H1 (cell line): ENCODE results near the gene RALGAPA2. TPM values are rescaled to one million over a fixed set of nuclear protein-coding genes. Genes with fewer than 3 reads are reported as not detected.

Experiments used
- CTCF ChIA-PET: fragments of 300-600 bp; sonication (Branson Sonifier 250); formaldehyde crosslinking; loops from one replicate; lab custom pipeline; 2021; ENCODE audit not compliant: partially characterized antibody; lab: Charles Lee
- POLR2A ChIA-PET: fragments of 300-600 bp; sonication (Branson Sonifier 250); formaldehyde crosslinking; loops from one replicate; lab custom pipeline; 2021; ENCODE audit warnings: inconsistent platforms; ENCODE audit not compliant: partially characterized antibody; lab: Charles Lee
- DNase-seq, 2 experiments: peaks; one replicate each; pipeline versions ENCODE4 v3.0.0 to v3.0.0-alpha.2; 2010 to 2022; ENCODE audit warnings: low spot score in 2 of 2, low read depth in 1 of 2, mixed read lengths in 1 of 2
- FAIRE-seq: peaks from 2 replicates; lab custom pipeline; 2011; peaks lifted over from hg19 to GRCh38; lab: Jason Lieb, UNC
- H2AFZ ChIP-seq: 2 replicates; pipeline ENCODE4 v1.8.1; 2012; ENCODE audit warnings: low read length, inconsistent platforms
- H2AK5ac ChIP-seq: 2 replicates; pipeline ENCODE4 v1.6.1; 2013; ENCODE audit warnings: low read depth, low read length
- H2BK120ac ChIP-seq: replicated peaks from 2 replicates; pipeline ENCODE3; 2013; ENCODE audit warnings: low read depth, low read length, inconsistent platforms
- H2BK12ac ChIP-seq: 2 replicates; pipeline ENCODE4 v1.6.1; 2013; ENCODE audit warnings: low read depth, low read length
- H2BK15ac ChIP-seq: 2 replicates; pipeline ENCODE4 v1.6.1; 2013; ENCODE audit warnings: low read length
- H2BK20ac ChIP-seq: 2 replicates; pipeline ENCODE4 v1.6.1; 2013; ENCODE audit warnings: low read length
- H2BK5ac ChIP-seq: 2 replicates; pipeline ENCODE4 v1.6.1; 2013; ENCODE audit warnings: low read depth, low read length
- H3K14ac ChIP-seq: 2 replicates; pipeline ENCODE4 v1.6.1; 2013; ENCODE audit warnings: inconsistent platforms; ENCODE audit not compliant: insufficient read length
- H3K18ac ChIP-seq: 2 replicates; pipeline ENCODE4 v1.6.1; 2013; ENCODE audit warnings: low read length; ENCODE audit errors: extremely low read depth
- H3K23ac ChIP-seq: 2 replicates; pipeline ENCODE4 v1.6.1; 2013; ENCODE audit warnings: inconsistent platforms; ENCODE audit not compliant: insufficient read length
- H3K23me2 ChIP-seq: 2 replicates; pipeline ENCODE4 v1.6.1; 2013; ENCODE audit warnings: low read depth, low read length
- H3K27ac ChIP-seq: 2 replicates; pipeline ENCODE4 v1.6.1; 2011; ENCODE audit warnings: low read depth, low read length, inconsistent platforms
- H3K27me3 ChIP-seq, 4 experiments: replicated peaks in 1 of 4; 1 replicate in 1 of 4; 2 replicates in 3 of 4; pipeline versions ENCODE4 v1.6.1 to v1.8.1; 2011 to 2013; ENCODE audit warnings: low read length in 3 of 4, mild to moderate bottlenecking in 3 of 4, inconsistent platforms in 2 of 4, mixed read lengths in 2 of 4, moderate library complexity in 1 of 4; ENCODE audit not compliant: control insufficient read depth in 3 of 4, insufficient read depth in 3 of 4; ENCODE audit errors: extremely low read depth in 1 of 4
- H3K36me3 ChIP-seq, 4 experiments: 2 replicates each; pipeline versions ENCODE4 v1.6.1 to v1.8.1; 2011 to 2013; ENCODE audit warnings: mild to moderate bottlenecking in 4 of 4, low read length in 3 of 4, moderate library complexity in 2 of 4, control low read depth in 1 of 4, inconsistent platforms in 1 of 4; ENCODE audit not compliant: insufficient read depth in 4 of 4, control insufficient read depth in 2 of 4
- H3K4ac ChIP-seq: replicated peaks from 2 replicates; pipeline ENCODE3; 2013; ENCODE audit warnings: low read length, low read depth, mixed read lengths, inconsistent platforms; ENCODE audit not compliant: insufficient read length
- H3K4me1 ChIP-seq, 4 experiments: replicated peaks in 1 of 4; 1 replicate in 1 of 4; 2 replicates in 3 of 4; pipeline versions ENCODE4 v1.6.1 to v1.8.1; 2011 to 2013; ENCODE audit warnings: low read length in 3 of 4, inconsistent platforms in 2 of 4, mixed read lengths in 1 of 4; ENCODE audit not compliant: insufficient read depth in 4 of 4, control insufficient read depth in 3 of 4
- H3K4me2 ChIP-seq, 2 experiments: 2 replicates each; pipeline versions ENCODE4 v1.6.1 to v1.8.1; 2011 to 2013; ENCODE audit warnings: low read depth in 2 of 2, low read length in 2 of 2, control low read depth in 1 of 2, inconsistent platforms in 1 of 2, mild to moderate bottlenecking in 1 of 2; ENCODE audit not compliant: insufficient read depth in 1 of 2
- H3K4me3 ChIP-seq, 4 experiments: fragments of 200-600, 300-600 bp in 1 of 4; sonication (generic), shearing (Covaris generic), sonication (Bioruptor Twin) in 1 of 4; 2 replicates each; pipeline versions ENCODE4 v1.5.1 to v1.8.1; 2011 to 2016; ENCODE audit warnings: low read length in 4 of 4, low read depth in 3 of 4, control low read depth in 2 of 4, inconsistent platforms in 2 of 4, mild to moderate bottlenecking in 2 of 4, mixed read lengths in 1 of 4, moderate library complexity in 1 of 4; ENCODE audit not compliant: insufficient read depth in 2 of 4; ENCODE audit errors: extremely low read depth in 1 of 4
- H3K56ac ChIP-seq: replicated peaks from 2 replicates; pipeline ENCODE3; 2013; ENCODE audit warnings: low read depth, mild to moderate bottlenecking, mixed read lengths, low read length, inconsistent platforms; ENCODE audit not compliant: insufficient read length
- H3K79me1 ChIP-seq: 2 replicates; pipeline ENCODE4 v1.6.1; 2013; ENCODE audit warnings: low read depth, low read length, control low read depth
- H3K79me2 ChIP-seq, 2 experiments: 2 replicates each; pipeline versions ENCODE4 v1.6.1 to v1.8.1; 2012 to 2013; ENCODE audit warnings: low read length in 2 of 2, mild to moderate bottlenecking in 2 of 2, inconsistent platforms in 1 of 2; ENCODE audit not compliant: insufficient read depth in 2 of 2, control insufficient read depth in 1 of 2
- H3K9ac ChIP-seq, 4 experiments: replicated peaks in 1 of 4; 1 replicate in 1 of 4; 2 replicates in 3 of 4; pipeline versions ENCODE4 v1.6.1 to v1.8.1; 2011 to 2013; ENCODE audit warnings: low read depth in 3 of 4, low read length in 3 of 4, control low read depth in 2 of 4, mild to moderate bottlenecking in 2 of 4, moderate library complexity in 2 of 4, inconsistent platforms in 1 of 4; ENCODE audit errors: extremely low read depth in 1 of 4
- H3K9me3 ChIP-seq, 2 experiments: 2 replicates each; pipeline versions ENCODE4 v1.6.1 to v1.8.1; 2012 to 2013; ENCODE audit warnings: mild to moderate bottlenecking in 2 of 2, moderate library complexity in 2 of 2, control low read depth in 1 of 2, inconsistent platforms in 1 of 2, low read depth in 1 of 2, low read length in 1 of 2, mixed read lengths in 1 of 2; ENCODE audit not compliant: insufficient read depth in 2 of 2
- H4K20me1 ChIP-seq, 2 experiments: replicated peaks in 1 of 2; 2 replicates each; pipeline versions ENCODE3 to v1.8.1; 2011 to 2013; ENCODE audit warnings: inconsistent platforms in 2 of 2, low read length in 2 of 2, mild to moderate bottlenecking in 1 of 2; ENCODE audit not compliant: insufficient read depth in 2 of 2, control insufficient read depth in 1 of 2
- H4K5ac ChIP-seq: 2 replicates; pipeline ENCODE4 v1.6.1; 2013; ENCODE audit warnings: low read length, low read depth, mixed read lengths, inconsistent platforms; ENCODE audit not compliant: insufficient read length
- H4K8ac ChIP-seq: 2 replicates; pipeline ENCODE4 v1.8.0; 2013; ENCODE audit warnings: mild to moderate bottlenecking, moderate library complexity, low read length, inconsistent platforms; ENCODE audit not compliant: insufficient read depth; ENCODE audit errors: extremely low read depth
- H4K91ac ChIP-seq: replicated peaks from 2 replicates; pipeline ENCODE3; 2013; ENCODE audit warnings: low read length, mixed read lengths, inconsistent platforms; ENCODE audit not compliant: insufficient read length
- BACH1 ChIP-seq: IDR thresholded peaks from 2 replicates; pipeline ENCODE4 v1.6.1; 2012; ENCODE audit warnings: low read length, improper control_type of control experiment
- CTBP2 ChIP-seq: IDR thresholded peaks from 2 replicates; pipeline ENCODE4 v1.7.0; 2011; ENCODE audit warnings: borderline replicate concordance, mild to moderate bottlenecking, moderate library complexity, mixed read lengths, low read length; ENCODE audit not compliant: insufficient read depth, insufficient read length
- HDAC6 ChIP-seq: IDR thresholded peaks from one replicate; pipeline ENCODE4 v1.7.1; 2012; ENCODE audit warnings: low read depth, mild to moderate bottlenecking, inconsistent platforms, low read length, moderate library complexity
- POLR2A ChIP-seq, 2 experiments: IDR thresholded peaks; 1 replicate in 1 of 2; 2 replicates in 1 of 2; pipeline ENCODE4 v1.6.1; 2011; ENCODE audit warnings: low read depth in 2 of 2, low read length in 2 of 2, mild to moderate bottlenecking in 2 of 2; ENCODE audit errors: control extremely low read depth in 1 of 2
- SP4 ChIP-seq: IDR thresholded peaks from 2 replicates; pipeline ENCODE4 v1.6.1; 2012; ENCODE audit warnings: low read length, inconsistent platforms
- SUZ12 ChIP-seq: fragments of 200-600 bp; sonication (generic); IDR thresholded peaks from 2 replicates; pipeline ENCODE4 v1.6.1; 2012; ENCODE audit warnings: mild to moderate bottlenecking, inconsistent platforms, low read length, moderate library complexity, mixed read lengths
- WGBS, 2 experiments: shearing (Covaris generic) in 1 of 2; methylation state at CpG; one replicate each; pipeline versions ENCODE4 v1.1.6 to v1.1.7; 2013 to 2015; ENCODE audit warnings: low lambda C conversion rate in 2 of 2, mixed read lengths in 2 of 2, inconsistent platforms in 1 of 2, low coverage in 1 of 2, missing lambda C conversion rate in 1 of 2; ENCODE audit not compliant: insufficient replicate concordance in 2 of 2, insufficient coverage in 1 of 2, insufficient read length in 1 of 2; ENCODE audit errors: extremely low coverage in 1 of 2, missing lambda C conversion rate in 1 of 2; 5-methylcytosine and 5-hydroxymethylcytosine counted together
- polyA plus RNA-seq, 7 experiments: library from polyadenylated mRNA; depleted of rRNA in 3 of 7; stranded (reverse) in 5 of 7; unstranded in 2 of 7; fragments of >200 nt in 5 of 7; fragments of 200-250 nt in 2 of 7; gene quantifications; 1 replicate in 5 of 7; 2 replicates in 1 of 7; 4 replicates in 1 of 7; pipeline versions ENCODE4 v1.2.1 to v1.2.3, GENCODE V29; 2011 to 2013; ENCODE audit warnings: missing spikeins in 2 of 7, mixed read lengths in 2 of 7
- total RNA-seq: library from RNA; stranded (reverse); fragmentation: NEBNext Ultra II Directional; extraction: Animal tissue kit (Norgen Biotek cat#: 25700); gene quantifications from 2 replicates; pipeline ENCODE4 v1.2.1, GENCODE V29; 2021
- TF ChIP-seq, protein P1 (sequence below): IDR thresholded peaks from 2 replicates; pipeline ENCODE4 v1.6.1; 2012; ENCODE audit warnings: low read length, inconsistent platforms
- TF ChIP-seq, protein P2 (sequence below), 3 experiments: IDR thresholded peaks; 1 replicate in 2 of 3; 2 replicates in 1 of 3; pipeline versions ENCODE4 v1.5.1 to v1.6.1; 2011; ENCODE audit warnings: low read length in 3 of 3, mild to moderate bottlenecking in 3 of 3, inconsistent platforms in 2 of 3, low read depth in 1 of 3, moderate library complexity in 1 of 3; ENCODE audit not compliant: insufficient read depth in 1 of 3; ENCODE audit errors: control extremely low read depth in 1 of 3
- TF ChIP-seq, protein P3 (sequence below): IDR thresholded peaks from 2 replicates; pipeline ENCODE4 v1.6.1; 2012; ENCODE audit warnings: inconsistent platforms

RALGAPA2 gene
- total and polyA plus RNA-seq, 2 of the 8 experiments (the other 6 are each of a cell fraction or from before 2014, with no cell fraction given): 5.1 to 25.5 TPM

DNA sequence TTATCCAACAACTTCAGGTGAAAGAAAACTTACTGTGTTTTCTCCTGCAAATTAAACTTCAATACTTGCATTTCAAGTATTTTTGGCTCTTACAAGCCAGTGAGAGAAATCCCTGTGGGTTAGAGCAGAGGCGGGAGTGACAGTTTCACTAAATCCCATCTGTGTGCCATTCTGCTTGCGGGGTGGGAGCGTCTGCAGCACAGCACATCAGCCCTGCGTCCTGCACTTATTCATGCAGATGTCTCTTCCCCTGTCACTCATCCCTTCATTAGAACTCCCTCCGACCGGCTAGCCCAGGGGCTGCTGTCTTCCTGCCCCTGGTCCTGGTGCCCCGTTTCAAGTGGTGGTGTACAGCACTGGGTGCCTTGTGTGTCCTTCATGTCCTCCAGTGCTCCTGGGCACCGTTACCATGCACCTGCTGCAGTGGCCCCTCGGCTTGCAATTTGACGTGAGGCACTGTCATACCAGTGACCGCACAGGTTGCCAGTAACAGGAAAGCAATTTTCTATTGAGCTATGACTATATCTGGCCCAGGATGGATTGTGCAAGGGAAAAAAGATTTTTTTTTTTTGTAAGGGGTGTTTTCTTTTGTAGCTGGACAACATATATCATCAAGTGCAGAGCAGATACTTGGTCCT lies 285.1 kb downstream of the RALGAPA2 start:
- H2BK120ac ChIP-seq: no peak overlapping the region
- POLR2A ChIA-PET: no interaction called here
- no peaks in the 10 kb centered on the region for H3K27me3 ChIP-seq
- no peak overlapping the region for H3K18ac ChIP-seq
- H3K56ac ChIP-seq: no peak overlapping the region
- H3K4me1 ChIP-seq: 0 out of 7 replicates have a peak, but pooled peaks cover 0 to 2% (median 0%) of the 10 kb centered on the region in 4 experiments
- FAIRE-seq (no peak), DNase-seq (no peak)
- no peaks in the 10 kb centered on the region for H4K20me1 ChIP-seq
- H3K9ac ChIP-seq: no peak overlapping the region
- no peaks in the 10 kb centered on the region for H3K36me3 ChIP-seq
- CTCF ChIA-PET: interaction anchor here (2.4 kb wide), 1 partner anchor 29 kb away, joined by 5 read pairs; no protein-coding TSS in a partner anchor
- H3K4me2 ChIP-seq: no peak overlapping the region
- H3K79me1 ChIP-seq: no peaks in the 10 kb centered on the region; the same call in 1 of the 2 replicates
- no peak overlapping the region for H2AK5ac ChIP-seq
- no peak overlapping the region for H2BK5ac ChIP-seq
- WGBS, 2 experiments: 88% methylated on average over 11 of the region's 11 CpGs; no CpG with 5 or more reads in 1 of the 2 experiments
- no peak overlapping the region for H2BK15ac ChIP-seq
- H3K23me2 ChIP-seq: no peaks in the 10 kb centered on the region
- H2AFZ ChIP-seq: no peak overlapping the region
- H2BK20ac ChIP-seq: no peak overlapping the region
- H3K4me3 ChIP-seq: no peak overlapping the region
- H3K23ac ChIP-seq: no peak overlapping the region
- H4K8ac ChIP-seq: no peak overlapping the region
- no peak overlapping the region for H4K91ac ChIP-seq
- H4K5ac ChIP-seq: no peak overlapping the region
- H3K27ac ChIP-seq: no peak overlapping the region
- H2BK12ac ChIP-seq: no peak overlapping the region
- H3K14ac ChIP-seq: no peak overlapping the region
- H3K79me2 ChIP-seq: no peaks in the 10 kb centered on the region
- no peak overlapping the region for H3K4ac ChIP-seq
- H3K9me3 ChIP-seq: no peaks in the 10 kb centered on the region
- TF ChIP-seq SP4: no peak
- TF ChIP-seq BACH1: no peak
- no peak for TF ChIP-seq POLR2A (IDR thresholded peaks at IDR 0.05; ENCODE audit: control extremely low read depth in 1 of 2, low read depth in 2 of 2, low read length in 2 of 2)
- TF ChIP-seq HDAC6: no peak
- TF ChIP-seq, protein P1, sequence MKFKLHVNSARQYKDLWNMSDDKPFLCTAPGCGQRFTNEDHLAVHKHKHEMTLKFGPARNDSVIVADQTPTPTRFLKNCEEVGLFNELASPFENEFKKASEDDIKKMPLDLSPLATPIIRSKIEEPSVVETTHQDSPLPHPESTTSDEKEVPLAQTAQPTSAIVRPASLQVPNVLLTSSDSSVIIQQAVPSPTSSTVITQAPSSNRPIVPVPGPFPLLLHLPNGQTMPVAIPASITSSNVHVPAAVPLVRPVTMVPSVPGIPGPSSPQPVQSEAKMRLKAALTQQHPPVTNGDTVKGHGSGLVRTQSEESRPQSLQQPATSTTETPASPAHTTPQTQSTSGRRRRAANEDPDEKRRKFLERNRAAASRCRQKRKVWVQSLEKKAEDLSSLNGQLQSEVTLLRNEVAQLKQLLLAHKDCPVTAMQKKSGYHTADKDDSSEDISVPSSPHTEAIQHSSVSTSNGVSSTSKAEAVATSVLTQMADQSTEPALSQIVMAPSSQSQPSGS: no peak
- TF ChIP-seq, protein P2, sequence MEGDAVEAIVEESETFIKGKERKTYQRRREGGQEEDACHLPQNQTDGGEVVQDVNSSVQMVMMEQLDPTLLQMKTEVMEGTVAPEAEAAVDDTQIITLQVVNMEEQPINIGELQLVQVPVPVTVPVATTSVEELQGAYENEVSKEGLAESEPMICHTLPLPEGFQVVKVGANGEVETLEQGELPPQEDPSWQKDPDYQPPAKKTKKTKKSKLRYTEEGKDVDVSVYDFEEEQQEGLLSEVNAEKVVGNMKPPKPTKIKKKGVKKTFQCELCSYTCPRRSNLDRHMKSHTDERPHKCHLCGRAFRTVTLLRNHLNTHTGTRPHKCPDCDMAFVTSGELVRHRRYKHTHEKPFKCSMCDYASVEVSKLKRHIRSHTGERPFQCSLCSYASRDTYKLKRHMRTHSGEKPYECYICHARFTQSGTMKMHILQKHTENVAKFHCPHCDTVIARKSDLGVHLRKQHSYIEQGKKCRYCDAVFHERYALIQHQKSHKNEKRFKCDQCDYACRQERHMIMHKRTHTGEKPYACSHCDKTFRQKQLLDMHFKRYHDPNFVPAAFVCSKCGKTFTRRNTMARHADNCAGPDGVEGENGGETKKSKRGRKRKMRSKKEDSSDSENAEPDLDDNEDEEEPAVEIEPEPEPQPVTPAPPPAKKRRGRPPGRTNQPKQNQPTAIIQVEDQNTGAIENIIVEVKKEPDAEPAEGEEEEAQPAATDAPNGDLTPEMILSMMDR (IDR thresholded peaks at IDR 0.05; ENCODE audit: control extremely low read depth in 1 of 3, insufficient read depth in 1 of 3, low read depth in 1 of 3, low read length in 3 of 3): no peak
- no peak for TF ChIP-seq SUZ12
- TF ChIP-seq, protein P3, sequence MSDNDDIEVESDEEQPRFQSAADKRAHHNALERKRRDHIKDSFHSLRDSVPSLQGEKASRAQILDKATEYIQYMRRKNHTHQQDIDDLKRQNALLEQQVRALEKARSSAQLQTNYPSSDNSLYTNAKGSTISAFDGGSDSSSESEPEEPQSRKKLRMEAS: no peak
- TF ChIP-seq CTBP2: no peak
